ENCODE results near the gene SPESP1.

Gene SPESP1

DNA sequence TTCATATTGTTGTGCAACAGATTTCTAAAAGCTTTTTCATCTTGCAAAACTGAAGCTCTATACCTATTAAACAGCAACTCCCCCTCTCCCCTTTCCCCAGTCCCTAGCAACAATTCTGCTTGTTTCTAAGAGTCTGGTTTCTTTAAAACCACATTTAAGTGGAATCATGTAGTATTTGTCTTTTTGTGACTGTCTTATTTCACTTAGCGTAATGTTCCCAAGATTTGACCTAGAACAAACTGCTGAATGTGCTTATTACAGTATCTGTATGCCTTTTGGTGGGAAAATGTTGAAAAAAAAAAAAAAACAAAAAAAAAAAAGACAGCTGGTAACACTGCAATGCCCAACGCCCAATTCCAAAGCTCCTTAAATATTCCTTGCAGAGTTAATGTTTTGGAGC lies 19.5 kb upstream of the SPESP1 start:
- Histone ChIP-seq H3K4me2 (ENCODE audit: low read depth, low read length, poor library complexity, severe bottlenecking) (no peak overlapping the region), H3K9me3 (ENCODE audit: insufficient read depth, low read depth, low read length) (no peaks in the 10 kb centered on the region), H3K36me3 (ENCODE audit: insufficient read depth, low read length) (no peaks in the 10 kb centered on the region), H3F3A (ENCODE audit: low read depth) (no peaks in the 10 kb centered on the region), H4K20me1 (ENCODE audit: insufficient read depth, low read length, poor library complexity, severe bottlenecking) (no peaks in the 10 kb centered on the region), H3K27me3 (ENCODE audit: insufficient read depth, low read length, poor library complexity, severe bottlenecking) (peaks cover 9% of the 10 kb centered on the region), H2AFZ (ENCODE audit: low read length) (no peak overlapping the region), H3K9me2 (replicated peaks; ENCODE audit: low read depth, low read length) (no peaks in the 10 kb centered on the region), H3K4me1 (ENCODE audit: insufficient read depth, low read length, poor library complexity, severe bottlenecking) (no peaks in the 10 kb centered on the region), H3K4me3 (ENCODE audit: low read length, poor library complexity, severe bottlenecking) (no peak overlapping the region), H3K79me2 (ENCODE audit: insufficient read depth, low read length) (no peaks in the 10 kb centered on the region), H3K9ac (ENCODE audit: low read depth, low read length, poor library complexity, severe bottlenecking) (no peak overlapping the region)
- TF ChIP-seq EZH2phosphoT487 (IDR thresholded peaks at IDR 0.05; ENCODE audit: borderline replicate concordance): no peak
- TF ChIP-seq, protein P1, sequence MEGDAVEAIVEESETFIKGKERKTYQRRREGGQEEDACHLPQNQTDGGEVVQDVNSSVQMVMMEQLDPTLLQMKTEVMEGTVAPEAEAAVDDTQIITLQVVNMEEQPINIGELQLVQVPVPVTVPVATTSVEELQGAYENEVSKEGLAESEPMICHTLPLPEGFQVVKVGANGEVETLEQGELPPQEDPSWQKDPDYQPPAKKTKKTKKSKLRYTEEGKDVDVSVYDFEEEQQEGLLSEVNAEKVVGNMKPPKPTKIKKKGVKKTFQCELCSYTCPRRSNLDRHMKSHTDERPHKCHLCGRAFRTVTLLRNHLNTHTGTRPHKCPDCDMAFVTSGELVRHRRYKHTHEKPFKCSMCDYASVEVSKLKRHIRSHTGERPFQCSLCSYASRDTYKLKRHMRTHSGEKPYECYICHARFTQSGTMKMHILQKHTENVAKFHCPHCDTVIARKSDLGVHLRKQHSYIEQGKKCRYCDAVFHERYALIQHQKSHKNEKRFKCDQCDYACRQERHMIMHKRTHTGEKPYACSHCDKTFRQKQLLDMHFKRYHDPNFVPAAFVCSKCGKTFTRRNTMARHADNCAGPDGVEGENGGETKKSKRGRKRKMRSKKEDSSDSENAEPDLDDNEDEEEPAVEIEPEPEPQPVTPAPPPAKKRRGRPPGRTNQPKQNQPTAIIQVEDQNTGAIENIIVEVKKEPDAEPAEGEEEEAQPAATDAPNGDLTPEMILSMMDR (conservative IDR thresholded peaks at IDR 0.05; ENCODE audit: low read length): no peak

DNA sequence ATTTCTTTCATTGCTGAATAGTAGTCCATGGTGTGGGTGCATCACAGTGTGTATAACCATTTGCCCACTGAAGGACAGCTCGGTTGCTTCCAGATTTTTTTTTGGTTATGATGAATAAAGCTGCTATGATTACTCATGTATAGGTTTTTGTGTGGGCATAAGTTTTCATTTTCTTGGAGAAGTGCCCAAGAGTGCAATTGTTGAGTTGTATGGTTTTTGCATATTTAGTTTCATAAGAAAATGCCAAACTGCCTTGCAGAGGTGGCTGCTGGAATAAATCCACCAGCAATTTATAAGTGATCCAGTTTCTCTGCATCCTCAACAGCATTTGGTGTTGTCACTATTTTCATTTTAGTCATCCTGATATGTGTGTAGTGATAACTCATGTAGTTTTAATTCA lies 8.4 kb upstream of the SPESP1 start:
- H3K9me3 ChIP-seq (ENCODE audit: insufficient read depth, low read depth, low read length): no peaks in the 10 kb centered on the region
- H4K20me1 ChIP-seq (ENCODE audit: insufficient read depth, low read length, poor library complexity, severe bottlenecking): no peaks in the 10 kb centered on the region
- no peak for TF ChIP-seq EZH2phosphoT487 (IDR thresholded peaks at IDR 0.05; ENCODE audit: borderline replicate concordance)
- TF ChIP-seq, protein P1 (conservative IDR thresholded peaks at IDR 0.05; ENCODE audit: low read length): no peak
- H3K36me3 ChIP-seq (ENCODE audit: insufficient read depth, low read length): no peaks in the 10 kb centered on the region
- H3K9ac ChIP-seq (ENCODE audit: low read depth, low read length, poor library complexity, severe bottlenecking): no peak overlapping the region
- H3K9me2 ChIP-seq (replicated peaks; ENCODE audit: low read depth, low read length): no peaks in the 10 kb centered on the region
- no peak overlapping the region for H3K4me2 ChIP-seq (ENCODE audit: low read depth, low read length, poor library complexity, severe bottlenecking)
- no peaks in the 10 kb centered on the region for H3K27me3 ChIP-seq (ENCODE audit: insufficient read depth, low read length, poor library complexity, severe bottlenecking)
- H3K4me3 ChIP-seq (ENCODE audit: low read length, poor library complexity, severe bottlenecking): no peak overlapping the region
- no peaks in the 10 kb centered on the region for H3F3A ChIP-seq (ENCODE audit: low read depth)
- no peak overlapping the region for H2AFZ ChIP-seq (ENCODE audit: low read length)
- H3K79me2 ChIP-seq (ENCODE audit: insufficient read depth, low read length): no peaks in the 10 kb centered on the region
- H3K4me1 ChIP-seq (ENCODE audit: insufficient read depth, low read length, poor library complexity, severe bottlenecking): no peaks in the 10 kb centered on the region

DNA sequence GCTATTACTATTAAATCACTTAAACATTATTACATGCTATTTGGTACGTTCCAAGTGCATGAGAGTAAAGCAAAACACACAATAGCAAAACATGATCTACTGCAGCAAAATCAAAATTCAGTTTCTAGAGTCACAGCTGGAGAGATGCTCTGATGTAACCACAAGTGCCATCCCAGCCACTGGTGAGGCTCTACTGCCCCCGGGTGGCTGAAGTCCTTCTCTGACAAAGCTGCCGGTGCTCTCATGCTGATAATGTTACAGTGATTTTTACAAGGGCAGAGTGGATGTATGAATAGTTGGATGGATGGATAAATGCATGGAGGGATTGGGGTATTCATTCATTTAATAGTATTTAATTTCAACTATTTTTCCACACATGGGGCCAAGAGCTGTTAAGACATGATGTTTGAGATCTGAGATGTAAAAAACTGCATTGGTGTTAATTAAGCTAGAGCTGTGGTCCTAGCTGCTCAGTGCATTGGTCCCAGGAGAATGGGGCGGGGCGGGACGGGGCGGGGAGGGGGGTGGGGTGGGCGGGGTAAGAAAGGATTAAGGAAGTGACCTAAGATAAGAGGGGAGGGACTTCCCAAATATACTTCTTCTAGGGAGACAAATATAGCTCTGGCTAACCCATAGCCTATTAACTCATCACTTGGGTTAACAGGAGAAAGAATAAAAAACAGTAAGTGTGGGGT lies 5.3 kb upstream of the SPESP1 start:
- no peaks in the 10 kb centered on the region for H4K20me1 ChIP-seq (ENCODE audit: insufficient read depth, low read length, poor library complexity, severe bottlenecking)
- no peaks in the 10 kb centered on the region for H3K79me2 ChIP-seq (ENCODE audit: insufficient read depth, low read length)
- TF ChIP-seq, protein P1 (conservative IDR thresholded peaks at IDR 0.05; ENCODE audit: low read length): peak; percentile 92
- TF ChIP-seq EZH2phosphoT487 (IDR thresholded peaks at IDR 0.05; ENCODE audit: borderline replicate concordance): no peak
- H3K4me3 ChIP-seq (ENCODE audit: low read length, poor library complexity, severe bottlenecking): no peak overlapping the region
- H3K4me1 ChIP-seq (ENCODE audit: insufficient read depth, low read length, poor library complexity, severe bottlenecking): no peaks in the 10 kb centered on the region
- no peaks in the 10 kb centered on the region for H3K9me3 ChIP-seq (ENCODE audit: insufficient read depth, low read depth, low read length)
- H3K4me2 ChIP-seq (ENCODE audit: low read depth, low read length, poor library complexity, severe bottlenecking): no peak overlapping the region
- no peaks in the 10 kb centered on the region for H3K36me3 ChIP-seq (ENCODE audit: insufficient read depth, low read length)
- H3K9ac ChIP-seq (ENCODE audit: low read depth, low read length, poor library complexity, severe bottlenecking): no peak overlapping the region
- H3F3A ChIP-seq (ENCODE audit: low read depth): no peaks in the 10 kb centered on the region
- H2AFZ ChIP-seq (ENCODE audit: low read length): no peak overlapping the region
- no peaks in the 10 kb centered on the region for H3K27me3 ChIP-seq (ENCODE audit: insufficient read depth, low read length, poor library complexity, severe bottlenecking)
- no peaks in the 10 kb centered on the region for H3K9me2 ChIP-seq (replicated peaks; ENCODE audit: low read depth, low read length)
